HuH-7 (cell line): ENCODE results near the gene MYEOV.

Source experiments
- DNase-seq: peaks from one replicate; pipeline ENCODE4 v3.0.0; 2011; ENCODE audit warnings: low spot score

The MYEOV gene

GRCh38 chr11:69302447-69303020 lies 8.6 kb downstream of the MYEOV start:
- DNase-seq, result no peak

GRCh38 chr11:69303427-69303826 lies 9.5 kb downstream of the MYEOV start:
- no peak for DNase-seq

DNA sequence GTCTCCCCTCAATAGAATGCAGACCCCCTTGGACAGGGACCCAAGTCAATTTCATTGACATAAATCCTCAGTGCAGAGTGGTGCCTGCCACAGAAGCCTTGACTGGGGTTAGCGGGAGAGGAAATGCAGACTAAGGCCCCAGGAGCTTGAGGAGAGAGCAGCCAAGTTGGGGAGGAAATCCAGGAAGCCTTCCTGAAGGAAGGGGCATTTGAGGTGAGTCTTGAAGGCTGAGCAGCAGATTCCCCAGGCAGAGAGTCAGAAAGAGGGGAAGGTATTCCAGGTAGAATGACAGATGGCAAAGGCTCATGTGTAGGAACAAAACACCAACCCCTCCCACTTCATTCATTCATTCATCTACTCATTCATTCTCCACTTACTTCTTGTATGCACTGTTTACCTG lies 10.3 kb downstream of the MYEOV start:
- no peak for DNase-seq

DNA sequence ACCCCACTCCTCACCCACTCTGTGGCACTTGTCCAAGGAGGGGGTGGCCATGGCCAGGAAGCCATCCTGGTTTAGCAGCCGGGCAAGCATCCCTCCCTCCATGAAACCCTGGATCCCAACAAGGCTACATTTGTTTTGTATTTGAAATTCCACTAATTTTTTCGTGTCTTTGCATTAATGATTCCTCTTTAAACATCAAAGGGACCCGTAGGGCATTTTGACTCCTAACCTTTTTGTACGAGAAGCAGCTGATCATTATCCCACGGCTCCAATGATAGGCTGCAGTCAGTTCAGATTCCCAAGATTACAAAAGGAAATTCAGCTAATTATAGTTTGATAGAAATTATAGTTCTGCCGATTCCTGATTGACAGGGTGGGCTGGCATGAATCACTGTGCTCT lies 10.7 kb downstream of the MYEOV start:
- no peak for DNase-seq

GRCh38 chr11:69305885-69306540 lies 12.1 kb downstream of the MYEOV start:
- DNase-seq, result no peak

GRCh38 chr11:69306821-69307220 lies 12.9 kb downstream of the MYEOV start:
- no peak for DNase-seq

GRCh38 chr11:69307421-69307820 lies 13.5 kb downstream of the MYEOV start:
- DNase-seq, result no peak

- no peak for DNase-seq
These were observed 14.0 kb downstream of the MYEOV start for GRCh38 chr11:69307871-69308431.

- no peak for DNase-seq
These were observed 14.5 kb downstream of the MYEOV start for GRCh38 chr11:69308491-69308911.

DNA sequence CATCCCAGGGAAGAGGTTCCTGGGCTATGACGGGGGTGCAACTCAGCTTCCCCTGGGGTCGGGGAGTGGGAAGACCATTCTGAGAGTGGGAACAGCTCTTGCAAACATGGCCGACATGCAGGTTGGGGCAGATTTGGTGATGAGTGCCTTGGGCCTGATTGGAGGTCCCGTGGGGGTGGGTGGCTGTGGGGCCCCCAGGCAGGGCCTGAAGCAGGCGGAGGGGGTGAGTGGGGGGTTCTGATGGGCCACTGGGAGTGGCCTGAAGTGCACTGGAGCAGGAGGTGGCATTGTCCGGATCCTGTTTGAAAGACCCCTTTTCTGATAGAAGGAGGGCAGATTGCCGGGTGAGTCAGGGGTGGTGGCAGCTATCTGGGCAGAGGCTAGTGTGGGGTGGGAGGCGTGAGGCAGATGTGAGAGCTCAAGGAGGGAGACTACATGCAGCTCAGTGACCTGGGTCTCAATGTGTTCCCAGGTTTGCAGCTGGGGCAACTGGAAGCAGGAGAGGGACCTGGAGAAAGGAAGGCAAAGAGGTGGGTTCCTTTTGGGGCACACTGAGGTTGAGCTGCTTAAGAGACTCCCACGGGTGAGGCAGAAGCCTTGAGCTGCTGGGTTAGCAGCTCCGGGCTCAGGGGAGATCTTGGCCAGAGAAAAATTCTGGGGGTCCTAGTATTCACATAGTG lies 15.1 kb downstream of the MYEOV start:
- DNase-seq, result no peak

DNA sequence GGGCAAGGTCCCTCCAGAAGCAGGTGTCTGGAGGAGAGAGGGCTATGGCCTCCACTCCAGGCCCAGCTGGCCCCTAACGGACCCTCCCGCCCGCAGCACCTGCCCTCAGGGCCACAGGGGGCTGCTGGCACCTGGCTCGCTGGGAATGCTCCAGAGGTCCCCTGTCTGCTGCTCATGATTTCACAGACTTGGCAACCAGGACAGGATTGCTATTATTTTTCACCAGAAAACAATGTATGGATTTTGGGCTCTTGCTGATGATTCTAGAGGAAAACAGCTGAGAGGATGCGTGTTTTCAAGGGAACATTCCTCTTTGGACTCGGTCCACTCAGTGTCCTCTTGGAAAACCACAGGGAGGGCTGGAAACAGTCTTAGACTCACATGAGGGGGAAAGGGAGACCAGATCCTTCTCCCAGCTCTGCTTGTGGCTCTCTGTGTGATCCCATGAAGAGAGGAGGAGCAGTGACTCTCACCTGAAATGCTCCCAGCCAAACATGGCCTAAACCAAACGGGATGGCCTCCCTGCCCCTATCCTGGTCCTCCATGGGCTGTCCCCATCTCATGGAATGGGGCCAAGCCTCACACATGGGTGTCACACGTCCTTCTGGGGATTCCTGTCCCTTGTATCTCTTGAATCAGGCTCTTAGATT lies 15.8 kb downstream of the MYEOV start:
- no peak for DNase-seq

- no peak for DNase-seq
These were observed 16.4 kb downstream of the MYEOV start for GRCh38 chr11:69310351-69310750.

DNA sequence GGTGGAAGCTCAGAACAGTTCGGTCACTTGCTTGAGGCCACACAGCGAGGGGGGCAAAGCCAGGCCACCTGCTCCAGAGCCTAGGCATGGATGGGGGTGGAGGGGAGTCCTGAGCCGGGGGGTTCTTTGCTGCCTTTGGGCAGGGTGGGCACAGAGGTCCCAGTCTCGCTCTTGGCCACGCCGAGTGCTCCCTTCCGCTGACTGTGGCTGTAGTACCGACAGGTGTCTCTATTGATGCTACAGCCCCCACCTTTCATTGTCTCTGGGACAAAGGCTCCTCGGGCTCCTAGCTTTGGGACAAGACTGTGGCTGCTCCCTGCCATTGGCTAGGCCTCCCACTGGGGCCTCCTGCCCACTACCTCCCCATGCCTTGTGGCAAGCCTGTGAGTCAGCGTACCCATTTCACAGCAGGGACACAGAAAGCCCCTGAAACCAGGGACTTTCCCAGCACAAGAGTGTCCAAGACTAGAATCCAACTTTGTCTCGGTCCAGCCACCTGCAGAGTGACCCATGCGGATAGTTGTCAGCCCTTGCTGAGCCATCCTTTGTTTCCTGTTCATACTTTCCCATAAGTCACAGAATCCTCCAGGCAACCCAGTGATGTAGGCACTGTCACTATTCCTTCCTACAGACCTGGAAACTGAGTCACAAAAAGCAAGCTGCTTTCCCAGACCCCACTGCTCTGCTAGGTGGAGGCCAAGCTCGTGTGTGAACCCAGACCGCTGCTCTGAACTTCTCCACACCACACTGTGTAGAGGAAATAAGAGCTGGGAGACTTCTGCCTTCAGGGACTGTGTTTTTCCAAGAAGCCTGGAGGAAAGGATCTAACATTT lies 17.2 kb downstream of the MYEOV start:
- no peak for DNase-seq

DNA sequence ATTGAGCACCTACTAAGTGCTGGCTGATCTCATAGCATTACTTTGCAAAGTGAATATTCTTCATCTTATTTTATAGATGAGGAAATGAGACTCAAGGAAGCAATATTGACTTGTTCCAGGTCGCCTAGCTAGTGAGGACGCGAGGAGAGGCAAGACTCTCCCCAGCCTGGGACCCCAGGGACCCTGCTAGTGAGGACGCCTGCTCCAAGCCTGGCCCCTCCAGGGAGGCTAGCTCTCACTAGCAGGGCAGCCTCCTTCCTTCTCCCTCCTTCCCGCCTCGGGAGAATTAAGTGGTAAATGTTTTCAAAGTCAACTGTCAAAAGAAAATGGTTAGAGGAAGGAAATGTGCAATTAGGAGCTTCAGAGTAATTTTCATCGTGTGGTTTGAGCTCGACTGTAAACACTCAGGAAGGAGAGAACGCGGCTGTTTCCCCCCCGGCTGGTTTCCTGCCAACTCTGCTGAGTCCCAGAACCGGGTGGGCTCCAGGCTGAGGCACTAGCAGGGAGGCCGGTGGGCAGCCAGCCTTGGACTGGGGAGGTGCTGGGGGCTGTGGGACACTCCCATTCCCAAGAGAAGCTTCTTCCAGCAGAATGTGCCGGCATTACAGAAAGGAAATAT lies 17.9 kb downstream of the MYEOV start:
- no peak for DNase-seq

DNA sequence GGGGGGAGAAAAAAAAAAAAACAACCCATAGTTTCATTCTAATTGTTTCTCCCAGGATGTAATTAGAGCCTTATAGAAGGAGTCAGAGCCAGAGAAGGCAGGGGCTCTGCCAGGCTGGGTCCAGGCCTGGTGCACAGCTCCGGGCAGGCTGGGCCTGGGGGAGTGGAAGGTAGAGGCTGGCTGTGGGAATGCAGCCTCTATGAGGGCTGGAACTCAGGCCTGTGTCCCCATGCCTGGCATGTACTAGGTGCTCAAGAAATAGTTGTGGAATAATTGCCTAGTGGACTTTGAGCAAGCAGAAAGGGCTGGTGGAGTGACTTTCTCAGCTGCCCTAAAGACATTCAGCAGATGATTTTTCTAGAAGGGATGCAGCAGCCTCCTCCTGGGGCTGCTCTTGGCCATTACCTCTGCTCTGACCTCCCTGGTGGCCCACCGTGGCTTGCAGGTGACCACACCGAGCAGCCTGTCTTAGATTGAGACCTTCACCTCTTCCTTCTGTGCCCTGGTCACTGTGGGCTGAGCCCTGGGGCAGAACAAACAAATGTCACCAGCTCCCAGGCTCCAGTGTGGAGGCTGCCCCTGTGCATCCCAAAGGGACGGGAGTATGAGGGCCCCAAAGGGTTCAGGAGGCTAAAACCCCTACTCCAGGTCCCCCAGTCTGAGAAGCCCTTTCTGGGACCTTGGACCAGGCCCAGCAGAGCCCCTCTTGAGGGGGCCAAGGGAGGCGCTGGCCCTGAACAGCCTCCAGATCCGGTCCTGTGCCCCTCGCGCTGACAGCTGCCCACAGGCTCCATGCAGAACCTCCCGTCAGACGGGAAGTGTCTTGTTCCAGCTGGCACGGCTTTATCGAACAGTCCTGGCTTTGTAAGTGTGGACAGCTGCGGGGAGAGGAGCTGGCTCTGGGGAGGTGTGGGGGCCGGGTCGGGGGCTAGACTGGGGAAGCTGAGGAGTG lies 18.8 kb downstream of the MYEOV start:
- DNase-seq, result no peak

DNA sequence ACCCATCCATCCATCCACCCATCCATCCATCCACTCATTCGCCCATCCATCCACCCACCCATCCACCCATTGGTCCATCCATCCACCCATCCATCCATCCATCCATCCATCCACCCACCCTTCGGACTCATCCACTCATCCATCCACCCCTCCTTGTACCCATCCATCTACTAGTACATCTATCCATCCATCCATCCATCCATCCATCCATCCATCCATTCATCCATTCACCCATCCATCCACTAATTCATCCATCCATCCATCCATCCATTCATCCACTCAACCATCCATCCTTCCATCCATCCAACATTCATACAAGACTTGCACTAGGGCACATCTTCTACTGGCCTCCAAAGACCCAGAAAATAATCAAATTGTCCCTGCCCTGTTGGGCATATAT lies 20.0 kb downstream of the MYEOV start:
- DNase-seq, result no peak

DNA sequence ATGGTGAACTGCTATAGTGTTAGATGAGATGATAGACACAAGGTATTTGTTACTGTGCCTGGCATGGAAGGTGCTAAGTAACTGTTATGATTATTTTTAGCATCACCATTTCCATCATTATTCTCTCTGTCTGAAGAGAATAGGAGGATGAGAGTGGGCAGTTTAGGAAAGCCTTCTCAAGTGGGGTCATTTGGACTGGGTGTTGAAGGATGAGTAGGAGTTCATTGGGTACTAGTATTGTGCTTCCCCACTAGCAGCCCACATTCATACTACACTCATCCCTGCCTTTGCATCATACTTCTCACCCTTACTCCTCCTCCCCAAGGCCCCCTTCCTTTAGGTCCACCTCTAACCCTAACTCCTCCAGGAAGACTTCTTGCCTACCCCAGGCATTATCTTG lies 20.6 kb downstream of the MYEOV start:
- no peak for DNase-seq

GRCh38 chr11:69316956-69317355 lies 23.0 kb downstream of the MYEOV start:
- no peak for DNase-seq

DNA sequence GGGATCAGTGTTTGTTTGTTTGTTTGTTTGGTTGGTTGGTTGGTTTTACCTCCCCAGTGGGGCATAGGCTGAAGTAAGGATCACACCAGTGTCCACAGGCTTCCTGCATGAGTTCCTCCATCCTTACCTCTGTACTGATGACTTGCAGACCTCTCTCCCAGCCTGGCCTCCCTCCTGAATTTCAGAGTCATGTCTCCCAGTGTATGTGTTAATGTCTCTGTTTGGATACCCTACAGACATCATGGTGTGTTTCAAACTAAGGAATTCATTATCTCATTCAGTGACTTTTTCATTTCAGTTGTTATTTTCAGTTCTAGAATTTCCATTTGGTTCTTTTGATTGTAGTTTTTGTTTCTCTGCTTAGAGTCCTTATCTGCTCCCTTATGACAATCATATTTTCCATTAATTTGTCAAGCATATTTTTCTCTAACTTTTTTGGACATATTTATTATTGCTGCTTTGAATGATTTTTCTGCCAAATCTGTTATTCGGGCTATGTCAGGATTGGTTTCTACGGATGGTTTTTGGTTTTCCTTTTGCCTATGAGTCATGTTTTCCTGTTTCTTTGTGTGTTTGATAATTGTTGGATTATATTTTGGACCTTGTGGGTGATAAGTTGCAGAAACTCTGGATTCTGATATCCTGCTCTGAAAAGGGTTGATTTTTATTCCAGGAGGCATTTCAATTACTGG lies 23.6 kb downstream of the MYEOV start:
- no peak for DNase-seq

GRCh38 chr11:69318093-69318420 lies 24.1 kb downstream of the MYEOV start:
- no peak for DNase-seq
